ENCODE measurements around the gene COL4A3.

DNA sequence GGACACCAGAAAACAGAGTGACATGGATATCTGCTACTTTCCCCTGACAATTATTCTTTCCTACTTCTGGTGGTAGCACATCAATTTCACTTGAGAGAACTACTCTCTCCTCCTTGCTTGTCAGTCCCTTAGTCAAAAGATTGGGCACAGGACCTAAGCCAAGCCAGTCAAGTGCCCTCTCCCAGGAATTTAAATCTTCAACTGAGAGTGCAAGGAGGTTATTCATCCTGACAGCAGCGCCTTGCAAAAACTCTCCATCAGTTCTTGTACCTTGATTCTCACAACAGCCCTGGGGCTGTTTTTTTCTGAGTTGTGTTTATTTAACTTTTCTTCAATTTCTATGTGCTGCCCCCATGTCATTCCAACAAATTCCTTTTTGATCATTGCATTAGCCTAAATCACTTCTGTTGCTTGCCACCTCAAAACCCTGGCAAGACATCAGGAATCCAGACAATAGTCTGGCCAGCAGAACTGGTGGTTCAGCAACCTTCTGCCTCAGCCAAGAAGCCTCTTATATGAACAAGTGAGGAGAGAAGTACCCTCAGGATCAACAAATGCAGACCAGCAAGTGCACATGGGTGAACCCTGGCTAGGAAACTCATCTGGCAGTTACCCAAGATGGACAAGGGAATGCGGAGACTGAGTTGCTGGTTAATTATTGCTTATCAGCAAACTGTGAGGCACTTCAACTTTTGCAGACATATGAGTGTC, 19.4 kb downstream of the COL4A3 start:
- TF ChIP-seq, protein P1, sequence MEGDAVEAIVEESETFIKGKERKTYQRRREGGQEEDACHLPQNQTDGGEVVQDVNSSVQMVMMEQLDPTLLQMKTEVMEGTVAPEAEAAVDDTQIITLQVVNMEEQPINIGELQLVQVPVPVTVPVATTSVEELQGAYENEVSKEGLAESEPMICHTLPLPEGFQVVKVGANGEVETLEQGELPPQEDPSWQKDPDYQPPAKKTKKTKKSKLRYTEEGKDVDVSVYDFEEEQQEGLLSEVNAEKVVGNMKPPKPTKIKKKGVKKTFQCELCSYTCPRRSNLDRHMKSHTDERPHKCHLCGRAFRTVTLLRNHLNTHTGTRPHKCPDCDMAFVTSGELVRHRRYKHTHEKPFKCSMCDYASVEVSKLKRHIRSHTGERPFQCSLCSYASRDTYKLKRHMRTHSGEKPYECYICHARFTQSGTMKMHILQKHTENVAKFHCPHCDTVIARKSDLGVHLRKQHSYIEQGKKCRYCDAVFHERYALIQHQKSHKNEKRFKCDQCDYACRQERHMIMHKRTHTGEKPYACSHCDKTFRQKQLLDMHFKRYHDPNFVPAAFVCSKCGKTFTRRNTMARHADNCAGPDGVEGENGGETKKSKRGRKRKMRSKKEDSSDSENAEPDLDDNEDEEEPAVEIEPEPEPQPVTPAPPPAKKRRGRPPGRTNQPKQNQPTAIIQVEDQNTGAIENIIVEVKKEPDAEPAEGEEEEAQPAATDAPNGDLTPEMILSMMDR (optimal IDR thresholded peaks at IDR 0.05 in 1 of 3, IDR thresholded peaks at IDR 0.05 in 1 of 3, conservative IDR thresholded peaks at IDR 0.05 in 1 of 3; ENCODE audit: extremely low read depth in 1 of 3, insufficient read depth in 2 of 3, low read length in 3 of 3), result no peak
- no peak for TF ChIP-seq EZH2 (IDR thresholded peaks at IDR 0.05; ENCODE audit: low read length)

Data from keratinocyte (primary cell).